Effector memory CD8-positive, alpha-beta T cell (primary cell): ENCODE results near the gene BRD7.

ENCODE experiments used
- ATAC-seq: fragments of 150-1000 bp; cut with Tn5 transposase; replicated peaks from 2 replicates; pipeline ENCODE4 v1.10.0; 2021; ENCODE audit warnings: mild to moderate bottlenecking, moderate library complexity
- DNase-seq, 3 experiments: peaks; one replicate each; pipeline ENCODE4 v3.0.0; 2021
- H3K27ac Mint-ChIP-seq, 2 donors: one replicate each; pipeline ENCODE4 v1.8.0; 2022; ENCODE audit warnings: mild to moderate bottlenecking in 2 of 2, mixed read lengths in 2 of 2, moderate library complexity in 2 of 2
- H3K27me3 Mint-ChIP-seq, 2 donors: one replicate each; pipeline ENCODE4 v1.8.0; 2022; ENCODE audit warnings: mixed read lengths in 2 of 2
- H3K36me3 Mint-ChIP-seq: one replicate; pipeline ENCODE4 v1.8.0; 2022; ENCODE audit warnings: mild to moderate bottlenecking, moderate library complexity, mixed read lengths; ENCODE audit not compliant: insufficient read depth
- H3K4me1 Mint-ChIP-seq, 2 donors: one replicate each; pipeline ENCODE4 v1.8.0; 2022; ENCODE audit warnings: low read depth in 2 of 2, mixed read lengths in 2 of 2
- H3K4me3 Mint-ChIP-seq, 2 donors: one replicate each; pipeline ENCODE4 v1.8.0; 2022; ENCODE audit warnings: mild to moderate bottlenecking in 2 of 2, mixed read lengths in 2 of 2, moderate library complexity in 2 of 2
- H3K9me3 Mint-ChIP-seq, 2 donors: one replicate each; pipeline ENCODE4 v1.8.0; 2022; ENCODE audit warnings: mixed read lengths in 2 of 2

BRD7 gene

DNA sequence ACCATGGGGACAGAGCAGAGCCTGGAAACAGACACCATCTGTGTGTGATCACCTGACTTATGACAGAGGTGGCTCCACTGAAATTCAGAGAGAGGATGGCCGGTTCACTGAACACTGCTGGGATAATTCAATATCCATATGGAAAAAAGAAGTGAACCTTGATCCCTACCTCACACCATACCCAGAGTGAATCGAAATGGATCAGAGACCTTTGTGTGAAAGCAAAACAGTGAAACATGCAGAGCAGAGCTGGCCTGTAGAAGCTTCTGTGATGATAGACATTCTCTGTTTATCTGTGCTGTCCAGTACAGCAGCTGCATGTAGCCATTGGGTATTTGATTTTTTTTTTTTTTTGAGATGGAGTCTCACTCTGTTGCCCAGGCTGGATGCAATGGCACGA is 82.1 kb downstream of the BRD7 start:
- Mint-ChIP-seq H3K36me3 (peaks cover 55% of the 10 kb centered on the region), H3K4me3 (no peak overlapping the region), H3K27ac (peak overlapping the region; percentile 51 to 78), H3K9me3 (no peaks in the 10 kb centered on the region), H3K27me3 (no peaks in the 10 kb centered on the region), H3K4me1 (peaks cover 62 to 71% of the 10 kb centered on the region in 2 donors)
- DNase-seq (no peak), ATAC-seq (no peak)

DNA sequence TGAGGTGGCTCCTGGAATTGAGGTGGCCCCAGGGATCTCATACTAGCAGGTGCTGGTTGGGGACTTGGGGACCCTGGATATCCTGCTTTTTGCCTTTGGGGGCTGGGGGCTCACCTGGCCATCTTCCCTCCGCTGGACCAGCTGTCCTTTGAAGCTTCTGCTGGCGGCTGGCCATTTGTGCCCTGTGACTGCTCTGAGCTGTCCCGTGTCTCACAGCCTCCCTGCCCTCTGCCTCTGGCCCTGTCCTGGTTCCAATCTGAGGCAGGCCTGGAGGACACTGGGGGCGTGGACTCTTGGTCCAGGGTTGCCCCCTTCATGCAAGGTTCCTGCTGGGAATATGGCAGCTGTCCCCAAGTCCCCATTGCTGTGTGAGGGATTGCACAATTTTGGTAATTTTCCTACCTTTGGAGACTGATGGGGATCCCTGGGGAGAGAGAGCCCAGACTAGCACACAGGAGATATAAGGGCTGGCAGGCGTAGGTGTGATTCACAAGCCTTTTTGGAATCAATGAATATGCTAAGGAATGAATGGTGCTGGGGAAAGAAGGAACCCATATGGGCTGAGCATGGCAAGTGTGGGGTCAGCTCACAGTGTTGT is 83.3 kb downstream of the BRD7 start:
- peaks cover 51% of the 10 kb centered on the region for H3K36me3 Mint-ChIP-seq

DNA sequence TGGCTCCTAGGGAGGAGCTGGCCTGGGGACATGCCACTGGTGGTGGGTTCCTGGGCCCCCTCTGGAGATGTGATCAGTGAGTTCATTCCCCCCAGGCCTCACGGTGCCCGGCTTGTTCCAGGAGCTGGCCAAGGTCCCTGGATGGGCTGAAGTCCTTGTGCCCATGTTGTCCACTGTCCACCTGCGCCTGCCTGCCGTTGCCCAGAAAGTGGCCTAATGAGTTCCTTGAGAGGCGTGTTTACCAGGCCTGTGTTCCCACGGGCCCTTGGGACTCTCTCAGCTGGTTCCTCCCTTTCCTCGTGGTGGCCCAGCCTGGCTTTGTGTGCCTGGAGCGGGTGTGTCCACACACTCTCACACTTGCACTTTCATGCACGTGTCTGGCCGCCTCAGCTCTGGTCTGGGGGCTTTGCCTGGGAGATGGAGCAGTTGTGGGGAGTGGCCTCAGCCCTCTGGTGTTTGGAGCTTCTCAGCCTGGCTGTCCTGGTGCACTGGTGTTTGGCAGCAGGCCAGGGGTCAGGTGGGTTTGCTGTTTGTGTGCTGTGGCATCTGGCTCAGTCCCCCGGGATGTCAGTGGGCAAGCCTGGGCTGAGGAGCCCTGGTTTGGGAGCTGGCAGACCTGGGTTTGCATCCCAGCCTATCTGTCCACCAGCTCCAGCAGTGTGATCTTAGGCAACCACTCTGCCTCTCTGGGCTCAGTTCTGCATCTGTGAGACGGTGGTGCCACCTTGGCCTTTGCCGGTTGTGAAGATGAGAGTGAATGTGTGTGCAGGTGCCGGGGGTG is 84.5 kb downstream of the BRD7 start:
- Mint-ChIP-seq H3K36me3 (peaks cover 39% of the 10 kb centered on the region), H3K27me3 (no peaks in the 10 kb centered on the region), H3K9me3 (no peaks in the 10 kb centered on the region), H3K4me1 (peaks cover 74 to 79% of the 10 kb centered on the region in 2 donors), H3K4me3 (peak overlapping the region; percentile 87 to 92), H3K27ac (peak overlapping the region; percentile 51 to 79)
- DNase-seq (peak in 1 of 3 experiments; percentile 16), ATAC-seq (no peak)

More for the DNA sequence above, 83.3 kb downstream of the BRD7 start:
- DNase-seq (no peak), ATAC-seq (no peak)
- Mint-ChIP-seq H3K27me3 (no peaks in the 10 kb centered on the region), H3K27ac (peak overlapping the region; percentile 51 to 78), H3K4me3 (peak overlapping the region; percentile 87 to 92), H3K9me3 (no peaks in the 10 kb centered on the region), H3K4me1 (peaks cover 71 to 72% of the 10 kb centered on the region in 2 donors)

DNA sequence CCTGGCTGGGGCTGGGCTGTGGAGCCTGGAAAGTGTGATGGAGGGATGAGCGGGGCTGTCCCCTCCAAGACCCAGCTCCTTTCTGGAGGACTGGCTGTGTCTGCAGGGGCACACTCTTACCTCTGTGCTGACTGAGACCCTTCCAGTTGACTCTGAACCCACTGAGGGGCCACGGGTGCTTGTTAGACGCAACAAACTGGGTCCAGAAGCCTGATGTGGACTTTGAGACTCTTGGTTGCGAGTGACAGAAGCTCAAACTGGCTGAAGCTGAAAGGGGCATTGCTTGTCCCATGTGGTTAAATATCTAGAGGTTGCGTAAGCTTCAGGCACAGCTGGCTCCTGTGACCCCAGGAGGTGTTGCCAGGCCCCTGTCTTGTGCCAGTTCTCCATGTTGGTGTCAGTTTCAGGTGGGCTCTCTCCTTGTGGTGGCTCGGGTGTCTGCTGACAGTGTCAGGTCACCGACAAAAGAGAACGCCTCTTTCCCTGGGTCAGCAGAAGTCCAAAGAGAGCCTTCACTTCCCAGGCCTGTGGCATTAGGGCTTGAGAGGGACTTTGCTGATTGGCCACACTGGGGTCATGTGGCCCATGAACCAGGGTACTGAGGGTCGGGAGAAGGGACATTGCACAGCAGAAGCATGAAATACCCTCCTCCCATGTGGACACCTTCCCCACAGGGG is 85.7 kb downstream of the BRD7 start:
- Mint-ChIP-seq H3K36me3 (peaks cover 35% of the 10 kb centered on the region), H3K27ac (peak overlapping the region; percentile 51 to 96), H3K4me1 (peaks cover 78 to 83% of the 10 kb centered on the region in 2 donors), H3K4me3 (peak overlapping the region; percentile 87 to 92), H3K9me3 (no peaks in the 10 kb centered on the region), H3K27me3 (no peaks in the 10 kb centered on the region)
- DNase-seq (no peak), ATAC-seq (no peak)

DNA sequence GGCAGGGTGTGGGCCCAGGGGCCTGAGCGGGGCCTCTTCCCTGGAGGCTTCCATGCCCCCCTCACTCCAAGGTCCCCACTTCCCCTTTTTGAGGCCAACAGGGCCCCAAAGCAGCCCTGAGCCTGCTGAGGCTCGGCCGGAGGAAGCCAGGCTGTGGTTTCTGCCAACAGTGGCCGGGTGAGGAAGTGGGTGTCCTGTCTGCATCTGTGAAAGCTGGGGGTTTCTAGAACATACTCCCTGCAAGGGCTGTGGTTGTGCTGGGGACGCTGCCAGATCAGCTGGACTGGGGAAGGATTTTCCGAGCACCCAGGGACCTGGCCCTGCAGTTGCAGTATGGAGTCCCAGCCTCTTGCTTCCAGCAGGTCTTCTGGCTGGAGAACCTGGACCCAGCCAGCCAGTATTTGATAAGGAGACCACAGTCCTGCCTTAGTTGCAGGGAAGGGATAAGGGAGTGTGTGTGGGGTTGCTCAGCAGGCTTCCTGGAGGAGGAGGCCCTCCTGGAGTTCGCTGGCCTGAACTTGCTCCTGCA is 86.7 kb downstream of the BRD7 start:
- Mint-ChIP-seq H3K9me3 (no peaks in the 10 kb centered on the region), H3K4me3 (peak overlapping the region; percentile 87 to 92), H3K27me3 (no peaks in the 10 kb centered on the region), H3K36me3 (peaks cover 34% of the 10 kb centered on the region), H3K27ac (peak overlapping the region; percentile 51 to 96), H3K4me1 (peaks cover 81 to 89% of the 10 kb centered on the region in 2 donors)
- DNase-seq: peak; percentile 70 to 75 (median 70)
- ATAC-seq: peak; percentile 92

DNA sequence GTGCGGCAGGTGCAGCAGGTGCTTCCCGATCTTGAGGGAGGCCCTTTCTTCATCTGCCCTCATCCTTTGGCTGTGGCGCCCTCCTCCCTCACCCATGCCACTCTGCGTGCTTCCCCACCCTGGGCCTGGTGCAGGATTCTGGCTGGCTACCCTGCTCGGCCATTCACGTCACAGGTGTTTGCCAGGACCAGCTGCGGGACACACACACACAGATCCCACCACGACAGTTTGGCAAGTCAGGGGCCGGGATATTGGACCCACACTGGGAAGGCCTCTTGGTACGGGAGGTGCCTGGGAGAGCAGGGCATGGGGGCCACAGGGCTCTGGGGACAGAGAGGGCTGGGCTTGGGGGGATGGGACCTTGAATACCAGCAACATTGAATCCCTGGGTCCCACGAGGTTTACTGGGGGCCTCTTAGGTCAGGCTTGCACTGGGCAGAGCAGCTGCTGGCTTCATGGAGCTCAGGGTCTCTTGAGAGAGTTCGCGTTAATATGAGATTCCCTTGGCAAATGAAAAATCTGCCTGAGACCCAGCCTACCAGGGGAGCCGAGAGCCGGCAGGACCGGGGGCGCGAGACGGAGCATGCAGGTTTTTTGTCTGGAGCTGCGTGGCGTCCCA is 87.3 kb downstream of the BRD7 start:
- Mint-ChIP-seq H3K4me1 (peaks cover 82 to 91% of the 10 kb centered on the region in 2 donors), H3K4me3 (peak overlapping the region; percentile 87 to 92), H3K27me3 (no peaks in the 10 kb centered on the region), H3K27ac (peak overlapping the region; percentile 51 to 96), H3K9me3 (no peaks in the 10 kb centered on the region), H3K36me3 (peaks cover 30% of the 10 kb centered on the region)
- no peak for DNase-seq
- no peak for ATAC-seq

DNA sequence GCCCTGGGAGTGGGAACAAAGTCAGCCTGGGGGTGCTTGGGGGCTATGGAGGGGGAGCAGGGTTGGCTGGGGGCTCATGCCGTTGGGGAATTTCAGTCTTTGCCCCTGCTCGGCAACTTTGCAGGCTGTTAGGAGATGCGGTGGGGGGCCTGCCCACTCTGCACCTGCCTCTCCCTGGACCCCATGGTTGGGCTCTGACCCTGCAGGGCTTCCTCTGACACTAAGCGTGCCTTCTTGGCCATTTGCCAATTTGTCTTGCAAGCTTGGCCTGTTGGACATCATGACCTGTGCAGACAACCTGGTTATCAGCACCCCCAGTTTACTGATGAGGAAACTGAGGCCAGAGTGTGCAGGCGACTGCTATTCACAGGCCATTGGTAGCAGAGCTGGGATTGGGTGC is 87.9 kb downstream of the BRD7 start:
- ATAC-seq: no peak
- no peak for DNase-seq
- Mint-ChIP-seq H3K27ac (peak overlapping the region; percentile 51 to 96), H3K36me3 (peaks cover 26% of the 10 kb centered on the region), H3K4me1 (peaks cover 80 to 87% of the 10 kb centered on the region in 2 donors), H3K27me3 (no peaks in the 10 kb centered on the region), H3K9me3 (no peaks in the 10 kb centered on the region), H3K4me3 (peak overlapping the region; percentile 87 to 92)

DNA sequence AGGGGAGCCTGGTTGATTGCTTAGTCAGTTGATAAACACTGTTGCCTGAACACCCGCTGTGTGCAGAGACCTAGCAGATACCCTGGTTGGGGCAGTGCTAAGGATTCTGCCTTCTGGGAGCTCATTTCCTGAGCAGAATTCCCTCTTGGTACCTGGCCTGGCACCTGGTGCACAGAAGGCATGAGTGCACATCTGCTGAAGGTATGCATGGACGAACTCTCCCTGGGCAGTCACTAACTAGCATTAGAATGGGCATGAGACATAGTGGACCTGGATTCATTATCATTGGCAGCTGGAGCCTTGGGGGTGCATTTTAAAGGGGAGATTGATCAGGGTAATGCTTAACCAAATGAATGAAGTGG is 89.3 kb downstream of the BRD7 start:
- Mint-ChIP-seq H3K4me1 (peaks cover 81 to 88% of the 10 kb centered on the region in 2 donors), H3K4me3 (peak overlapping the region; percentile 87 to 92), H3K9me3 (no peaks in the 10 kb centered on the region), H3K27me3 (no peaks in the 10 kb centered on the region), H3K36me3 (peaks cover 29% of the 10 kb centered on the region), H3K27ac (peak overlapping the region; percentile 51 to 89)
- DNase-seq (no peak), ATAC-seq (no peak)

DNA sequence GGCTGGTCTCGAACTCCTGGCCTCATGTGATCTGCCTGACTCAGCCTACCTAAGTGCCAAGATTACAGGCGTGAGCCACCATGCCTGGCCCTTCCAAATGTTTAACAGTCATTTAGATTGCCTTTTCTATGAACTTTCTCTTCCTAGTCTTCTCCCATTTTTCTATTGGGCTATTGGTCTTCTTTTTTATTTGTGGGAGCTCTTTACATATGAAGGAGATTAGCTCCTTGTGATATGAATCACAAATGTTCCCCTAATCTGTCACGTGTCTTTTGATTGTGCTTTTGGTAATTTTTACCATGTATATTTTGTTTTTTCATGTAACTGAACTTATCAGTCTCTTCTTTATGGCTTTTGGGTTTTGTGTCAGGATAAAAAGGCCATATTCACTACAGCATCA is 90.5 kb downstream of the BRD7 start:
- no peak for ATAC-seq
- Mint-ChIP-seq H3K27ac (peak overlapping the region; percentile 51 to 89), H3K36me3 (peaks cover 26% of the 10 kb centered on the region), H3K4me1 (peaks cover 80 to 88% of the 10 kb centered on the region in 2 donors), H3K4me3 (peak overlapping the region; percentile 87 to 92), H3K27me3 (no peaks in the 10 kb centered on the region), H3K9me3 (no peaks in the 10 kb centered on the region)
- DNase-seq: no peak

DNA sequence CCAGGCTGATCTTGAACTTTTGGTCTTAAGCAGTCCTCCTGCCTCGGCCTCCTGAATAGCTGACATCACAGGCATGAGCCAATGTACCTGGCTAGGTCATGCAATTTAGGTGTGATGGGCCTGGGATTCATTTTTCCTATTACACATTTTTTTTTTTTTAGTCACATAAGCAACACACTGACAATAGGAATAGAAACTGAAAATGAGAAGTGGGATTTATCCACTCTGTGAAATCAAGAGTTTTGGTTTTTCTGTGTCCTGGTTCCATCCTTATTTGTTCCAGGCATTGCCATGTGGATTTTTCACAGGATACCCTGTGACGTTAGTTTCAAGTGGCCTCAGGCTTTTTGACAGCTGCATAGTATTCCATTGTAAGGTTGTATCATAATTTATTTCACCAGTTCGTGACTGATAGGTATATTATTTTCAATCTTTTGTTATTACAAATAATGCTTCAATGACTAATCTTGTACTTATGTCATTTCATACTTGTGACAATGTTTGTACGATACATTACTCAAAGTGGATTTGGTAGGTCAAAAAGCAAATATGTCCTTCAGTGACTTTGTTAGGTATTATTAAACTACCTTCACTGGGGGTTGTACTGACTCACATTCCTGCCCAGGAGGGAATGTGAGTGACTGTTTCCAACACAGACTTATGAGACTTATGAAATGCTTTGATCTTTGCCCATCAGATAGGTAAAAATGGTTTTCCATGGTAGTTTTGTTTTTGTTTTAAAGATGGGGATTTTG is 91.8 kb downstream of the BRD7 start:
- ATAC-seq: no peak

DNA sequence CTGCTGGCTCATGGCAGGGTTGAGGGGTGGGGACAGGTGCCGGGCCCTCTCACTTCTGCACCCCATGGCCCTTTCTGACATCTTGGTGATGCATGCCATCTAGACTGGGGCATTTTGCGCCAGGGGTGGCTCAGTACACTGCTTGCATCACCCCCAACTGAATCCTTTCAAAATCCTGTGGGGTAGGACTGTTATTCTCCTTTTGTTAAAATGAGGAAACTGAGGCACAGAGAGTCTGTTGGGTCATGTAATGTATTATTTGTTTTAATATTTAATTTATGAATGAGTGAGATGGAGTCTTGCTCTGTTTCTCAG is 92.5 kb downstream of the BRD7 start:
- DNase-seq (no peak), ATAC-seq (no peak)
- Mint-ChIP-seq H3K9me3 (no peaks in the 10 kb centered on the region), H3K27ac (peak overlapping the region; percentile 95 to 98), H3K4me3 (peak overlapping the region; percentile 90 to 96), H3K27me3 (no peaks in the 10 kb centered on the region), H3K36me3 (peaks cover 25% of the 10 kb centered on the region), H3K4me1 (peaks cover 86 to 88% of the 10 kb centered on the region in 2 donors)

More for the DNA sequence above, 91.8 kb downstream of the BRD7 start:
- Mint-ChIP-seq H3K36me3 (peaks cover 26% of the 10 kb centered on the region), H3K27ac (peak overlapping the region; percentile 51 to 89), H3K4me1 (peaks cover 80 to 88% of the 10 kb centered on the region in 2 donors), H3K4me3 (peak overlapping the region; percentile 87 to 92), H3K9me3 (no peaks in the 10 kb centered on the region), H3K27me3 (no peaks in the 10 kb centered on the region)
- no peak for DNase-seq

DNA sequence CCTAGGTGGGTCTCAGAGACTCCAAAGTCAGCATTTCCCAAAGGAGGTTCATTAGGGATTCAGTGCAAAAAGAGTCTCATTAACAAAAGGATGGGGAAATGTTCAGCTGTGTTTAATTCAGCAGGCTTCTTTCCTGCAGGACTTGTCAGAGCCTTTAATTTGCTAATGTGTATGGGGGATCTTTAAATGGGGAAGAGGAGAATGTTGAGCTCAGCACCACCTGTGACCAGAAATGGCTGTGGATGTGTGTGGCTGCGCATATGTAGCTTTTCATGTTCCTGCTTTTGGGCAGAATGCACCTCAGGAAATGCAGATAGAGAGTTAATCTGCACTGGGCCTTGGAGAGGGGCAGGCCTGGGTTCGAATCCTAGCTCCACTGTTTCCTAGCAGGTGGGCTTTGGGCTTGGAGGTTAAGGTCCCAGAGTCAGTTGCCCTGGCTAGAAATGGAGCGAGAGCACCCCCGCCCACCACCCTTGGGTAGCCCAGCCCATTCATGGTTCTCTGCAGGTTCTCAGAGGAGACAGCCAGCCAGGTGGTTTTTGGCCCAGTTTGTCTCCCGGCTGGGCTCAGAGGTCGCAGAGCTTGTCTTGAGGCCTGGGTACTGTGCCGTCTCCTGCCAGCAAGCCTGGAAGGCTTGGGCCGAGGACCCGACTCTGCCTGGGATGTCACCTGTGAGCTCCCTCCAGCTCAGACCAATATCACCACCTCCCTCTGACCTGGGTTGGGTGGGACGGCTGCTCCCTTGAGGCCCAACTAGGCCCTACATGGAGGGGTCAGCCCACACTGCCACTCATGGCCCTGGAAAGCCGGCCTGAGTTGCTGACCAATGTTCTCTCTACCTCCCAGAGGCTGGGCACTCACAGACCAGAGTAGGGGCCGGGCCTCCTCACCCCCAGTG is 93.1 kb downstream of the BRD7 start:
- no peak for ATAC-seq
- peaks cover 25% of the 10 kb centered on the region for H3K36me3 Mint-ChIP-seq
- no peaks in the 10 kb centered on the region for H3K27me3 Mint-ChIP-seq
- no peaks in the 10 kb centered on the region for H3K9me3 Mint-ChIP-seq
- DNase-seq: no peak
- peak overlapping the region; percentile 95 to 98 for H3K27ac Mint-ChIP-seq
- H3K4me3 Mint-ChIP-seq: peak overlapping the region; percentile 90 to 96
- H3K4me1 Mint-ChIP-seq: peaks cover 89% of the 10 kb centered on the region in 2 donors
